HUES64 (cell line): ENCODE measurements around the gene SAMD4B. TPM values are rescaled to one million over a fixed set of nuclear protein-coding genes. Genes with fewer than 3 reads are reported as not detected.

ENCODE experiments used
- H3K27ac ChIP-seq: 2 replicates; pipeline ENCODE4 v1.7.0; 2013; ENCODE audit warnings: low read depth, low read length, inconsistent platforms
- H3K27me3 ChIP-seq: 2 replicates; pipeline ENCODE4 v1.6.1; 2013; ENCODE audit warnings: mild to moderate bottlenecking, low read length; ENCODE audit not compliant: insufficient read depth
- H3K36me3 ChIP-seq: 2 replicates; pipeline ENCODE4 v1.6.1; 2013; ENCODE audit warnings: mild to moderate bottlenecking, low read length; ENCODE audit not compliant: insufficient read depth
- H3K4me1 ChIP-seq: 2 replicates; pipeline ENCODE4 v1.6.1; 2013; ENCODE audit warnings: mild to moderate bottlenecking, low read length, moderate library complexity; ENCODE audit not compliant: insufficient read depth
- H3K4me3 ChIP-seq: 2 replicates; pipeline ENCODE4 v1.5.1; 2013; ENCODE audit warnings: mild to moderate bottlenecking, low read length, moderate library complexity
- H3K9ac ChIP-seq: 2 replicates; pipeline ENCODE4 v1.6.1; 2013; ENCODE audit warnings: mild to moderate bottlenecking, low read depth, low read length
- H3K9me3 ChIP-seq: 2 replicates; pipeline ENCODE4 v1.6.1; 2013; ENCODE audit warnings: low read depth, low read length; ENCODE audit not compliant: insufficient read depth
- WGBS: fragments of 150-250, 120-280 bp; methylation state at CpG from one replicate; pipeline ENCODE4 v1.1.7; 2013; ENCODE audit warnings: missing lambda C conversion rate; 5-methylcytosine and 5-hydroxymethylcytosine counted together
- polyA plus RNA-seq, 2 experiments: library from polyadenylated mRNA; stranded (reverse); fragments of 50-300 nt; gene quantifications; one replicate each; pipeline ENCODE4 v1.2.3, GENCODE V29; 2013

The SAMD4B gene, protein sequence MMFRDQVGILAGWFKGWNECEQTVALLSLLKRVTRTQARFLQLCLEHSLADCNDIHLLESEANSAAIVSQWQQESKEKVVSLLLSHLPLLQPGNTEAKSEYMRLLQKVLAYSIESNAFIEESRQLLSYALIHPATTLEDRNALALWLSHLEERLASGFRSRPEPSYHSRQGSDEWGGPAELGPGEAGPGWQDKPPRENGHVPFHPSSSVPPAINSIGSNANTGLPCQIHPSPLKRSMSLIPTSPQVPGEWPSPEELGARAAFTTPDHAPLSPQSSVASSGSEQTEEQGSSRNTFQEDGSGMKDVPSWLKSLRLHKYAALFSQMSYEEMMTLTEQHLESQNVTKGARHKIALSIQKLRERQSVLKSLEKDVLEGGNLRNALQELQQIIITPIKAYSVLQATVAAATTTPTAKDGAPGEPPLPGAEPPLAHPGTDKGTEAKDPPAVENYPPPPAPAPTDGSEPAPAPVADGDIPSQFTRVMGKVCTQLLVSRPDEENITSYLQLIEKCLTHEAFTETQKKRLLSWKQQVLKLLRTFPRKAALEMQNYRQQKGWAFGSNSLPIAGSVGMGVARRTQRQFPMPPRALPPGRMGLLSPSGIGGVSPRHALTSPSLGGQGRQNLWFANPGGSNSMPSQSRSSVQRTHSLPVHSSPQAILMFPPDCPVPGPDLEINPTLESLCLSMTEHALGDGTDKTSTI
- polyA plus RNA-seq (2013, experiment 1 of 2) = 119 TPM
- polyA plus RNA-seq (2013, experiment 2 of 2) = 125 TPM

DNA sequence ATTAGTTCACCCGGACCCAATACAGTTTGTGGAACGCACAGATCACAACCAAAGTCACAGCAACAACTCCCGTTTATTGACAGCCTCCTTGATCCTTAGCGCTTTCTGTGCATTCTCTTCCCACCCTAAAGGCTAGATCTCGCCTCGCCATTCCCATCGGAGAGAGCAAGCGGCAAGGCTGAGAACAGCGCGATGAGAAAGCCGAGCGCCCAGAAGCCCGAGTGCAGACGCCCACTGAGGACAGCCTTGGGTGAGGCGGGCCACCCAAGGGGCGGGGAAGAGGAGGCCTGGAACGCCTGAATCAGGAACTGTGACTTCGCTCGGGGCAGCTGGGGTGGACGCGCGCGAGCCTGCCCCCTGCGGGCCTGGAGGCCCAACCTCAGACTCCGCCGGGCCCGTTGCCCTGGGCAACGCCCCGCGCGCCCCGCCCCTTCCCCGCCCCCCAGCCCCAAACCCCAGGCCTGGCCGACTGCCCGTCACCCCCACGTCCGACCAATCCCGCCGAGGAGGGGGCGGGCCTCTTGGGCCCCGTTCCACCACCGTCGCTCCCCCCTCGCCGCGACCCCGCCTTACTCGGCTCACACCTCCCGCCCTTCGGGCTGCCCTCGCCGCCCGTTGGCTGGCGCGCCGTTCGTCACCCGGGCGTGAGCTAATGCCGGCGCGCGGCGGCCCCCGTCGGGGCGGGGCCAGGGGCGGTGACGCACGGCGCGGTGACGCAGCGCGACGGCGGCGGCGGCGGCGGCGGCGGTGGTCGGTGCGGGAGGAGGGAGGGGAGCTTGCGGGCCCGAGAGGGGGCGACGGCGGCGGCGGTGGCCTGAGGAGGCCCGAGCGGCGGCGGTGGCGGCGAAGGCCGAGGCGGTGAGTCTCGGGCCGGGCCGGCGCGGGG lies at the start of gene SAMD4B:
SAMD4B (plus strand) TSS at position 703 of the 886 bp plus-strand sequence. CDS start 14,473 bp downstream, outside the sequence.
- Histone ChIP-seq H3K36me3 (peaks cover 10% of the 10 kb centered on the region; the same call in 1 of the 2 replicates), H3K9me3 (no peaks in the 10 kb centered on the region), H3K27ac (peak within 1 kb of the TSS; percentile 39; the same call in 1 of the 2 replicates), H3K9ac (peak within 1 kb of the TSS; percentile 68), H3K27me3 (no peaks in the 10 kb centered on the region), H3K4me3 (peak within 1 kb of the TSS; percentile 87), H3K4me1 (peaks cover 4% of the 10 kb centered on the region; the same call in 1 of the 2 replicates)
- under 1% methylated on average over 104 of the region's 105 CpGs for whole genome bisulfite sequencing

DNA sequence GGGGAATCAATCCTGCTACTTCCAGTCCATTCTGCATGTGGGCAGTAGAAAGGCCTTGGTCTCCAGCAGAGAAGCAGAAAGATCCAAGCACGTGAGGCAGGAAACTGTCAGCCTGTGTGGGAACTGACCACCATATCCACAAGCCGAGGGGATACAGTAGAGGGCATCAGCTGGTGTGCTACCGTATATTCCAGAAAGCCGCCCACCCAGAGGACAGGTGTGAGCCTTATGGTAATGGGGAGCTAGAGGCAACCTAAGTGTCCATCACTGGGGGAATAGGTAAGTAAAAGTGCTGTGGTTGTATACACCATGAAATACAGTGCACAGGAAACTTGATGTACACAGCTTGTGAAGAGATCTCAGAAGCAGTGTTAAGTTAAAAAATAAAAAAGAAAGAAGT lies 48.8 kb upstream of the SAMD4B start:
- no peak overlapping the region for H3K4me3 ChIP-seq
- H3K27ac ChIP-seq = no peak overlapping the region
- no peaks in the 10 kb centered on the region for H3K4me1 ChIP-seq
- no peak overlapping the region for H3K9ac ChIP-seq
- WGBS = 70% methylated on average over 4 of the region's 4 CpGs
- H3K27me3 ChIP-seq = peaks cover 7% of the 10 kb centered on the region
- no peaks in the 10 kb centered on the region for H3K9me3 ChIP-seq
- H3K36me3 ChIP-seq = no peaks in the 10 kb centered on the region

DNA sequence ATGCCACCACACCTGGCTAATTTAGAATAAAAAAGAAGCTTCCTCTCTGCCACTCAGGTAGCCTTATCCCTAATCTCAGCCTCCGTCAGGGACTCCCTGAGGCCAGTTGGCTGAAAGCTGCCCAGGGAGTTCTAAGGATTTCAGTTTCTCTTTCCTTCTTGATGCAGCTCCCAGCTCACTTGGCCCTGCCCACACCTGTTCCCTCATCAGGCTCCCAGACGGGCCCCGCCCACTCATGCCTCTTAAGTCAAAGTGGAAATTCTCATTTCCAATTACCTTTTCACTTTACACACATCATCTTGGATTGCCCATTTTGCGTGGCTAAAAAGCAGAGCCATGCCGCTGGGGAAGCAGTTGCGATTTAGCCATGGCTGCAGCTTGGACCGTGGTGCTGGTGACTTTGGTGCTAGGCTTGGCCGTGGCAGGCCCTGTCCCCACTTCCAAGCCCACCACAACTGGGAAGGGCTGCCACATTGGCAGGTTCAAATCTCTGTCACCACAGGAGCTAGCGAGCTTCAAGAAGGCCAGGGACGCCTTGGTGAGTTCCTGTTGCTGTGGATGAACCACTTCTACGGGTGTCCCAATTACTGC lies 46.1 kb upstream of the SAMD4B start, which contains the start of gene IFNL1:
IFNL1 (plus strand) TSS at position 353 of the 591 bp plus-strand sequence; CDS start at position 368, 15 bp downstream.
- H3K4me3 ChIP-seq = no peak within 1 kb of the TSS
- WGBS = 82% methylated on average over 11 of the region's 11 CpGs

DNA sequence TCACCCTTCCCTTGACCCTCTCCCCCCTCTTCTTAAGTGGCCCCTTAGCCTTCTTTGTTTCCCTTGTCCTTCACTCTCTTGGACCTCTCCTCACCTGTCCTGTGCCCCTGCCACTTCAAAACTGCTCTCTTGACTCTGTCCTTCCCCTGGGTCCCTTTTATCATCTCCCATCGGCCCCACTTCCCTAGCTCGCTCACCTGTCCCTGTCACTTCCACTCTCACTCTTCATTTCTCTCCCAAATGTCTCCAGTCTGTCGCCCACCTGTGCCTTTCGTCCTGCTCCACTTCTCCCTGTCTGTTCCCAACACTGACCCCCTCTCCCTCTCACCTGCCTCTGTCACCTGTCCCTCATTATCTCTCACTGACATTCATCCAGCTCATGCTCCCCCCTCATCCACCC lies 45.3 kb upstream of the SAMD4B start:
- Histone ChIP-seq H3K27me3 (no peaks in the 10 kb centered on the region; the same call in 1 of the 2 replicates), H3K9ac (no peak overlapping the region), H3K36me3 (no peaks in the 10 kb centered on the region), H3K4me3 (no peak overlapping the region), H3K27ac (no peak overlapping the region), H3K9me3 (no peaks in the 10 kb centered on the region), H3K4me1 (no peaks in the 10 kb centered on the region)
- WGBS = 89% methylated on average over 4 of the region's 4 CpGs

More for the DNA sequence above, 46.1 kb upstream of the SAMD4B start, which contains the start of gene IFNL1:
- H3K9ac ChIP-seq = no peak within 1 kb of the TSS
- no peaks in the 10 kb centered on the region for H3K36me3 ChIP-seq
- H3K4me1 ChIP-seq = no peaks in the 10 kb centered on the region
- no peaks in the 10 kb centered on the region; the same call in 1 of the 2 replicates for H3K27me3 ChIP-seq
- no peak within 1 kb of the TSS for H3K27ac ChIP-seq
- no peaks in the 10 kb centered on the region for H3K9me3 ChIP-seq

DNA sequence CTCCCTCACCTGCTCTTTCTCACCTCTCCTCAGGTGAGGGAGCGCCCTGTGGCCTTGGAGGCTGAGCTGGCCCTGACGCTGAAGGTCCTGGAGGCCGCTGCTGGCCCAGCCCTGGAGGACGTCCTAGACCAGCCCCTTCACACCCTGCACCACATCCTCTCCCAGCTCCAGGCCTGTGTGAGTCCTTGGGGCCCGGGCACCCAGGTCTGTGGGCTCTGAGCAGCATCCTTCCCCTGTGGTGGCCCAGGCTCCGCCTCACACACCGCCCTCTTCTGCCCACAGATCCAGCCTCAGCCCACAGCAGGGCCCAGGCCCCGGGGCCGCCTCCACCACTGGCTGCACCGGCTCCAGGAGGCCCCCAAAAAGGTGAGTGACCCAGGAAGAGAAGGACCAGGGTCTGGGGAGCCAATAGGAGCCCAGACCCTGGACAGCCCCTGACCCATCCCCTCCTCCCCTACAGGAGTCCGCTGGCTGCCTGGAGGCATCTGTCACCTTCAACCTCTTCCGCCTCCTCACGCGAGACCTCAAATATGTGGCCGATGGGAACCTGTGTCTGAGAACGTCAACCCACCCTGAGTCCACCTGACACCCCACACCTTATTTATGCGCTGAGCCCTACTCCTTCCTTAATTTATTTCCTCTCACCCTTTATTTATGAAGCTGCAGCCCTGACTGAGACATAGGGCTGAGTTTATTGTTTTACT lies 44.1 kb upstream of the SAMD4B start:
- Histone ChIP-seq H3K36me3 (no peaks in the 10 kb centered on the region), H3K9me3 (no peaks in the 10 kb centered on the region), H3K4me1 (no peaks in the 10 kb centered on the region), H3K27me3 (no peaks in the 10 kb centered on the region; the same call in 1 of the 2 replicates), H3K9ac (no peak overlapping the region), H3K27ac (no peak overlapping the region), H3K4me3 (no peak overlapping the region)
- WGBS = 81% methylated on average over 17 of the region's 17 CpGs

DNA sequence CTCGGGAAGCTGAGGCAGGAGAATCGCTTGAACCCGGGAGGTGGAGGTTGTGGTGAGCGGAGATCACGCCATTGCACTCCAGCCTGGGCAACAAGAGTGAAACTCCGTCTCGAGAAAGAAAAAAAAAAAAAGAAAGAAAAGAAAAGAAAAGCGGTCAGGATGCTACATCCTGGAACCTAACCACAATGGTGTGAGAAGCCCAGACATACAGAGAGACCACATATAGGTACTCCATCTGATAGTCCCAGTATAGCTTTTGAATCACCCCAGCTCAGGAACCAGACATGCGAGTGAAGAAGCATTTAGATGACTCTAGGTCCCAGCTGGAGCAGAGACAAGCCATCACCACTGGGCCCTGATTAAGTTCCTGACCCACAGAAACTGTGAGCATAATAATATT lies 42.8 kb upstream of the SAMD4B start:
- Histone ChIP-seq H3K9me3 (no peaks in the 10 kb centered on the region), H3K27ac (no peak overlapping the region), H3K27me3 (peaks cover 3% of the 10 kb centered on the region; the same call in 1 of the 2 replicates), H3K9ac (no peak overlapping the region), H3K4me3 (no peak overlapping the region), H3K36me3 (no peaks in the 10 kb centered on the region), H3K4me1 (peaks cover 3% of the 10 kb centered on the region; the same call in 1 of the 2 replicates)
- WGBS = 88% methylated on average over 9 of the region's 9 CpGs

DNA sequence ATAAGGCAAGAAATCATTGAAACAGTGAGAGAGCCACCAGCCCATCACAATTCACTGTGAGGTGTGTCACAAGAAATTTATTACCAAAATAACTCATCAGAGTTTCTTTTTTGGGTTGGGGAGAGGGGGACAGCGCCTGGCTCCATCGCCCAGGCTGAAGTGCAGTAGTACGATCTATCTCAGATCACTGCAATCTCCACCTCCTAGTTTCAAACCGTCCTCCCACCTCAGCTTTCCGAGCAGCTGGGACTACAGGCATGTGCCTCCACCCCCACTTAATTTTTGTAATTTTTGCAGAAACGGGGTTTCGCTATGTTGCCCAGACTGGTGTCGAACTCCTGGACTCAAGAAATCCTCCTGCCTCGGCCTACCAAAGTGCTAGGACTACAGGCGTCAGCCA lies 42.4 kb upstream of the SAMD4B start:
- no peaks in the 10 kb centered on the region for H3K36me3 ChIP-seq
- peaks cover 6% of the 10 kb centered on the region; the same call in 1 of the 2 replicates for H3K27me3 ChIP-seq
- no peak overlapping the region for H3K9ac ChIP-seq
- no peak overlapping the region for H3K27ac ChIP-seq
- H3K9me3 ChIP-seq = no peaks in the 10 kb centered on the region
- no peak overlapping the region for H3K4me3 ChIP-seq
- 91% methylated on average over 9 of the region's 10 CpGs for WGBS
- H3K4me1 ChIP-seq = peaks cover 5% of the 10 kb centered on the region; the same call in 1 of the 2 replicates

DNA sequence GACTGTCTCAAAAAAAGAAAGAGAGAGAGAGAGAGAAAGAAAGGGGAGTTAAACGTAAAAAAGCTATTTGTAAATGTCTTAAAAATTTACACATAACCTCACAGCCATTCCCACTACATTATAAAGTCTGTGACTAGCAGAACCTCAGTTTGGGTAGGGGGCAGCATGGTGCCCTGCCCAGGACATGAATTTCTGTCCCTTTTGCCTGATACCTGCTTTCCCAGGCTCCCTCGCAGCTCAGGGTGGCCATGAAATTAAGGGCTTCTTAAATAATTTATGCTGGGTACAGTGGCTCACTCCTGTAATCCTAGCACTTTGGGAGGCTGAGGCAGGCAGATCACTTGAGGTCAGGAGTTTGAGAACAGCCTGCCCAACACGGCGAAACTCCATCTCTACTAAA lies 41.2 kb upstream of the SAMD4B start:
- Histone ChIP-seq H3K4me1 (peaks cover 14% of the 10 kb centered on the region; the same call in 1 of the 2 replicates), H3K27ac (no peak overlapping the region), H3K36me3 (no peaks in the 10 kb centered on the region), H3K9me3 (no peaks in the 10 kb centered on the region), H3K27me3 (peaks cover 18% of the 10 kb centered on the region), H3K4me3 (no peak overlapping the region), H3K9ac (no peak overlapping the region)
- 94% methylated on average over 3 of the region's 4 CpGs for WGBS

DNA sequence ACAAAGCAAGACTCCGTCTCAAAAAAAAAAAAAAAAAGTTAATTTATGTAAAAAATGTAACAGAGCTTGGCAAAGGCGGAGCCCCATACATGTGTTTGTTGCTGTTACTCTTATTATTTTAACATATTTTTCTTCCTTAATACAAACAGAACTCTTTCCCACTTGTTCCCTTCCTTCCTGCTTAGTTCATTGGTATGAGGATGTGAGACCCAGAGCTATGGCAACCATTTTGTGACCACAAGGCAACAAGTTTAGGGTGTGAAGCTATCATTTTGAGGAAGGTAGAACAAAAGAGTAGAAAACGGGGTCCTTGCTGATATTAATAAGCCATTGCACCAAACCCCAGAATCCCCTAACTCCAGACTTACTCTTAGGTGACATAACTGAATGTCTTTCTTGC lies 40.7 kb upstream of the SAMD4B start:
- WGBS = 100% methylated on average over 1 of the region's 3 CpGs
- peaks cover 15% of the 10 kb centered on the region for H3K4me1 ChIP-seq
- H3K4me3 ChIP-seq = no peak overlapping the region
- H3K9me3 ChIP-seq = no peaks in the 10 kb centered on the region
- H3K27ac ChIP-seq = no peak overlapping the region
- H3K27me3 ChIP-seq = peaks cover 23% of the 10 kb centered on the region
- no peaks in the 10 kb centered on the region for H3K36me3 ChIP-seq
- no peak overlapping the region for H3K9ac ChIP-seq
